Measurements from ENCODE around the gene UCN3.

The UCN3 gene

DNA sequence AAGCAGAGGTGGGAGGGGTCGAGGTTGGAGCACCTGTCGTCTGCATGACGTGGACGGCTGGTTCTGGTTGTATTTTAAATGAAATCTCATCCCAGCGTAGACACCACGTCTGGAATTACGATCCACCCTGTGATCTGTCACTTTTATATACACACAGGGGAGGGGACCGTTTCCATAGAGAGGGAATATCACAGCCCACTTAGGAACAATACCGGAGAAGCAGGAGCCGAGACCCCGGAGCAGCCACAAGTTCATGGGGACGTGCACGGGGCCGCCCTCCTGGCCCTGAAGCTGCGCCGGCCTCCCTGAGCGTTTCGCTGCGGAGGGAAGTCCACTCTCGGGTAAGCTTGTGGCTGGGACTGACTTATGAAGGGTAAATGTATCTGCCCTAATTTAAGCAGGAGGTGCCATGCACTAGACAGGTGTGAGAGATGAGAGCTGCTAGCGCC, at the start of gene UCN3:
Gene UCN3, plus strand, starts transcription at position 77 of the 449 bp plus-strand sequence. CDS start 8,755 bp downstream, outside the sequence.
- DNase-seq (ENCODE audit: low read depth in 1 of 2, low spot score in 1 of 2): no peak

DNA sequence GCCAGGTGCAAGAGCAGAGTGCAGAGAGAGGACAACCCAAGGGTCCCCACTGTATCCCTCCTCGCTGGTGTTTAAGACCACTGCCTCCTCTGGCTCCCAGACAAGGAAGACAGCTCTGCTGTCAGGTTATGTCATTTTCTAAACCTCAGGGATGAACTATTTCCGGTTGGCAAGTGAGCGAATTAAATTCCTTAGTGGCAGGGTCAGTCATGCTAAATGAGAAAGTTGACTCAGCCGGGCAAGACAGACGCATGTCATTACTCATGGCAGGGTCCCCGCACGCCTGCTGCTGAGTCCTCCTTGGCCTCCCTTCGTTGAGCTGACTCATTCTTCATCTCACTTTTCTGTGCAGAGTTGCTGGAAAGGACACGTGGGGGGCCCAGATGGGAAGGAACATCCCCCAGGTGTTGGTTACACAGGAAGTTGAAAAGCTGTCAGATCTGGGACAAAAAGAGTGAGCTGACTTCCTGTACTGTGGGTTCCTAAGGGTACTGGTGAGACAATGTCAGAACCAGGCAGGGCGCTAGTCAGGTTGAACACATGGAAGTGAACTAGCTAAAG, 47.1 kb upstream of the UCN3 start:
- DNase-seq (ENCODE audit: low read depth in 1 of 2, low spot score in 1 of 2): peak; percentile 32 to 81

DNA sequence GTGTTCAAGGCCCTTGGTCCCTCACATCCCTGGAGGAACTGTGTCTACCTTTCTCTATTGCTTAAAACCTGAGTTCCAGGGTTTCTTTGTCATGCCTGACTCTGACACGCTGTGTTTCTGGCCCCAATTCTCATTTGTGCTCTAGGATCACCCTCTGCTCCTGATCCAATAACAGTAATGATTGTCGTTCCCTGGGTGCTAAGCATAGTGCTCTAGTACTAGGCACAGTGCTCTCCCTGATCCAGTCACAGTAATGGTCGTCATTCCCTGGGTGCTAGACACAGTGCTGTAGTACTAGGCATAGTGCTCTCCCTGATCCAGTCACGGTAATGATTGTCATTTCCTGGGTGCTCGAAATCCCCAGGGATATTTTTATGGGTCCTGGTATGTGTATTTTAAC, 46.6 kb upstream of the UCN3 start:
- DNase-seq (ENCODE audit: low read depth in 1 of 2, low spot score in 1 of 2): no peak

- no peak for DNase-seq (ENCODE audit: low read depth in 1 of 2, low spot score in 1 of 2)
Observed at GRCh38 chr10:5319863-5320262, 44.9 kb upstream of the UCN3 start.

DNA sequence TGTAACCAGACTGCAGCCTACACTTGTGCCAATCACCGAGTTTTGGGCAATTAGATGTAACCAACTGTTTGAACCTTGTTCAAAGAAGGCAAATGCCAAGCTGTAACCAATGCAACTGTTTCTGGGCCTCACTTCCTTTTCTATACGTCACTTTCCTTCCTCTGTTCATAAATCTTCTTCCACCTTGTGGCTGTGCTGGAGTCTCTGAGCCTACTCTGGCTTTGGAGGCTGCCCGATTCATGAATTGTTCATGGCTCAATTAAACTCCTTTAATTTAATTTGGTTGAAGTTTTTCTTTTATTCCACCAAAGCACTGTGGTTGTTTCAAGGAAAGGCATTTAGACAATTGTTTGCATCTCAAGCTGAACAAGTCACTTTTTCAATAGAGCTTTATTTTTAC, 43.5 kb upstream of the UCN3 start:
- DNase-seq (ENCODE audit: low read depth in 1 of 2, low spot score in 1 of 2): no peak

DNA sequence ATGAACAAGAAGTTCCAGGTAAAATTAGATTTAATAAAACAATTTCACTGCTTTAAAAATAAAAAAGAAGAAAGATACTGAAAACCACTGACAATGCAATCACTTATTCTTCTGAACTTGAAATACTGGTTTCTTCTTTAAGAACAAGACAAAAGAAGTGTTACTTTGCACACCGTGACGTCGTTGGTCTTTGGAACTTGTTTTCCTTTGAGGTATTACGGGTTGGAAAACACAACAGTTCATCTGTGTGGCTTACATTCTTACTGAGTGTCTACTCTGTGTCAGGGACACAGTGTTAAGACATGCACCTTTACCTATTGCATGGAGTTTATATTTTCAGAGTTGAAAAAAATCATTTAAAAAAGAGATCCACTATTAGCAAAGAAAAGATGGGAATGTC, 41.3 kb upstream of the UCN3 start:
- no peak for DNase-seq (ENCODE audit: low read depth in 1 of 2, low spot score in 1 of 2)

DNA sequence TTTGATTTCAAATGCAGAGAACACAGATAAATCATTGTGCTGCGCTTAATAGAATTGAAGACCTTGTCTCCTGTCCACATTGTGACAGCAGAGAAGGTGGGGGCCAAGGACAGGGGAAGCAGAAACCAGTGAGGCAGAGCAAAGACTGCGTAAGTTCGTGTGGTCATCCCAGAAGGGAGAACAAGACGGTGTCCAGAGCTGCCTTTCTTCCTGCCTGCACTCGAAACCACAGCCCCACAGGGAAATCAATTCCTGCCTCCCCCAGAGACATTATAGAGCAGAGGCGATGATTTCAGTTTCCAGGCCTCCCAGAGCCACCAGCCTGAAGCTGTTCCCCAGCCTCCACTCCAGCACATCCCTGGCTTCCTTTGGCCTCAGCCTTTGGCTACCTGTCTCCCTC, 39.7 kb upstream of the UCN3 start:
- no peak for DNase-seq (ENCODE audit: low read depth in 1 of 2, low spot score in 1 of 2)

DNA sequence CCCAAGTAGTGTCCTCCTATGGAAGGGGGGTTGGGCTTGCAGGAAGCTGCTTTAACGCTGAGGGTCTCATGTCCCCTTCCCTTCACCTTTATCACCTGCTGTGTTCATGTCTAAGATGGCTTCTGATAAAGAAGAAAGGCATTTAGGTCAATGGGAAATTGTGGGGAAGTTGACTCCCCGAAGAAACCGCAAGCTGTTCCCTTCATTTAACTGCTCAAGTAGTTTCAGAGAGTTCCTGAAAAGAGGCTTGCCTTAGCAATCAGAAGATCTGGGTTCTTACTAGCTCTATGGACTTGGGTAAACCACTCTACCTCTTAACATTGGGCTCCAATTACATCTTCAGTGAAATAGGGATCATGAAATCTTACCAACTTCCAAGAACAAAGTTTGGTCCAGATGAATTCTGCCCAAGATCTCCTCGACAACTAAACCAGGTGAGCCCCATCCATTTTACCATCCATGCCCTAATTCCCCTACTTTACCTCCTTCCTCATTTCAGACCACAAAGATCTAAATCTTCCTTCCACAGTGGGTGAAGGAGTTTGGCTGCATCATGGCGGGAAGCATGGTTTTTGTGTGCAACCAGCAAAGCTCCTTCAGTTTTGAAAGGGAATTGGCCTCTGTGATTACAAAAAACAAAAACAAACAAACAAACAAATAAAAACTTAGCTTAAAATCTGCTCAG, 30.4 kb upstream of the UCN3 start:
- DNase-seq (ENCODE audit: low read depth in 1 of 2, low spot score in 1 of 2): no peak

DNA sequence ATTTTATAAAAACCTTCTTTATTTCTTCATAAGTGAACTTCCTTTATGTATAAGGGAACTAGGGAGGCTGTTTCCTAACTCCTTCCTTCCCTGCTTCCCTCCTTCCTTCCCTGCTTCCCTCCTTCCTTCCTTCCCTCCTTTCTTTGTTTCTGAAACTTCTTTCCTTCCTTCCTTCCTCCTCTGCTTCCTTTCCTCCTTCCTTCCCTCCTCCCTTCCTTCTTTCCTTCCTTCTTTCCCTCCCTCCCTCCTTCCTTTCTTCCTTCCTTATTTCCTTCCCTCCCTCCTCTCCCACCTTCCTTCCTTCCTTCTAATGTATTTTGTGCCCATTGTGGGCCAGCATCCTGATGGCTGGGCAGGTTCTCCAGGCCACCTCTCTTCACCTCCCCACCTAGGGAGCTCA, 26.8 kb upstream of the UCN3 start:
- no peak for DNase-seq (ENCODE audit: low read depth in 1 of 2, low spot score in 1 of 2)

DNA sequence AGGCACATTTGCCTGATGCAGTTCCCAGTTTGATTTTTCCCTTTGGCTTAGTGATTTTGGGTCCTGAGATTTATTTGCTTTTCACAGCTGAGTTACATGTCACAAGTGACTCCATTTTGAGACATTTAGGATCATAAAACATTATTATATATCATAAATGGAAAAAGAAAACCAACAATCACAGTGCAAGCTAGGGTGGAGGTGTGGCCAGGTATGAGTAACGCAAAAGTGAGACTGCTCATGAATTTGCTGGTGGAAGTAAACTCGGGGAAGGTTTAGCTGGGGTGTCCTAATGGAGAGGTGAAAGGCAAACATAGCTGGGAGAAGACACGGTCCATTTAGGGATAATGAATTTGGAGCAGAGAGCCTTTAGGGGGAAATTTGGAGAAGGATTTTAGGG, 21.7 kb upstream of the UCN3 start:
- no peak for DNase-seq (ENCODE audit: low read depth in 1 of 2, low spot score in 1 of 2)

GRCh38 chr10:5343561-5343960, 21.2 kb upstream of the UCN3 start:
- no peak for DNase-seq (ENCODE audit: low read depth in 1 of 2, low spot score in 1 of 2)

- DNase-seq (ENCODE audit: low read depth in 1 of 2, low spot score in 1 of 2): no peak
Observed at GRCh38 chr10:5343979-5344378, 20.8 kb upstream of the UCN3 start.

DNA sequence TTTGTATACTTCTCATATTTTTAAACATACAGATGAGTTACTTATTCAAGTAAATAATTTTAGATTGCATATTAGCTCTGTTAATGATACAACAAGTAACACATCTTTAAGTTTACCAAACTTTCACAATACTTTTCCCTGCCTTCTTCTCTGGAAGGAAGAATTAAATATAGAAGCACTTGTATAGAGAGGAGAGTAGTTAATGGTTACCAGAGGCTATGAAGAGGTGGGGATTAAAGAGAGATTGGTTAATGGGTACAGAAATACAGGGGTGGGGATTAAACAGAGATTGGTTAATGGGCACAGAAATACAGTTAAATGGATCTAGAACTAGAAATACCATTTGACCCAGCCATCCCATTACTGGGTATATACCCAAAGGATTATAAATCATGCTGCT, 20.0 kb upstream of the UCN3 start:
- DNase-seq (ENCODE audit: low read depth in 1 of 2, low spot score in 1 of 2): no peak

DNA sequence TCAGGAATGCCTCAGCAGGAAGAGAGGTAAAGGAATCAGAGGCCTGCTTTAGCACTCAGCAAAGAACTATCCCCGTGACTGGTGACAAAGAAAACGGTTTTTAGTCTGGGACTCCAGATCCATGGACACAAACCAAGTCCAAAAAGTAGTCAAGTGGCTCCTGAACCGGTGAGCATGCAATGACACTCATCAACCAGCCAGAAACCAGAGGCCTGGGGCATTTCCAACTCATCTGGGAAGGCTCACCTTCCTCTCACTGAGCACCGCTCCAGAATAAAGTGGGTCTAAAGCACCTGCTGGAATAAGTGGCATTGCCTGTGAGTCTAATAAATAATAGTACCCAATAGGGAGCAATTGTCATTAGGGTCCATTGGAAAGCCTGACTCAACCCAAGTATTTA, 17.9 kb upstream of the UCN3 start:
- no peak for DNase-seq (ENCODE audit: low read depth in 1 of 2, low spot score in 1 of 2)

GRCh38 chr10:5349362-5349761, 15.4 kb upstream of the UCN3 start:
- no peak for DNase-seq (ENCODE audit: low read depth in 1 of 2, low spot score in 1 of 2)

DNA sequence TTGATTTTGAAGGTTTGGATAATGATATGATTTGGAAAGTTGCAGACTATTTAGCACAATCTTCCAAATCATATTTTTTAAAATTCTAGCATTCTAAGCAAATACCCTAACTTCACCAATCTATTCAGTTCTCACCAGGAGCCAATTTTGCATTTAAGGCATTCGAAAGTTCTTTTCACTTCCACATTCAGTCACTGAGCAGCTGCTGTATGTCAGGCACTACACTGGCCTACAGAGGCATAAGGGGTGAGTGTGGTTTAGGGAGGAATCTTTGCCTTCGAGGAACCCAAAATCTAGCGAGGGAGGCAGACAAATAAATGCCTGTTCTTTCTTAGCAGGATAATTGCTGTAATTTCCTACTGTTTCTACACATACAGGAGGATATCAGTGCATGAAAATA, 10.7 kb upstream of the UCN3 start:
- DNase-seq (ENCODE audit: low read depth in 1 of 2, low spot score in 1 of 2): no peak

DNA sequence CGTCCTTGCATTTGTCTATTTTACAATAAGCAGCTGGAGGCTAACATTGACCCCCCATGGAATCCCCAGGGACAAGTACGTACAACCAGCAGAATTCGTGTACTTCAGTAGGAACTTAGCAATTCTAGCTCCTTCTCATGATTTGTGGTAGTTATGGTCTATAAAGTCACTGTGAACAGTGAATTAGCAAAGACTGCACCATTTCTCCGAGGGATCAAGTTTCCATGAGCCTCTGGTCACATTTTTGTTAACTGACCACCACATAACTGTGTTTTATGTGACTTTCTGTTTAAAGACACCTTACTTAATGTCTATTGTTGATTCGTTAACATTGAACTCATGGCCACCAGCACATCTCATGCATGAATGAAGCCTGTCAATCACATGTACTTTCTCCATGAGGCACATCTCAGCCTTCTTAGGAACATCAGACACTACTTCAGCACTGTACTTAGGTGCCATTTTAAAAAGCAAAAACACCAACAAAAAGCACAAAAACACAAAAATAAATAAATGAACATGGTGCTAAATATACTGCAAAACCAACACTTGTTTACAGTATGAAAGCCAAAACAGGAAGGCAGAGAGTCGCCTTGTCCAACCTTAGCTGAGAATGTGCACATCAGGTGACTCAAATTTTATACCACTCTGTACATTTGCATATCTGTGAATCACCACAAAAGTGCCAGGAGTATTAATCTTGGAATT, 9.0 kb upstream of the UCN3 start:
- no peak for DNase-seq (ENCODE audit: low read depth in 1 of 2, low spot score in 1 of 2)

DNA sequence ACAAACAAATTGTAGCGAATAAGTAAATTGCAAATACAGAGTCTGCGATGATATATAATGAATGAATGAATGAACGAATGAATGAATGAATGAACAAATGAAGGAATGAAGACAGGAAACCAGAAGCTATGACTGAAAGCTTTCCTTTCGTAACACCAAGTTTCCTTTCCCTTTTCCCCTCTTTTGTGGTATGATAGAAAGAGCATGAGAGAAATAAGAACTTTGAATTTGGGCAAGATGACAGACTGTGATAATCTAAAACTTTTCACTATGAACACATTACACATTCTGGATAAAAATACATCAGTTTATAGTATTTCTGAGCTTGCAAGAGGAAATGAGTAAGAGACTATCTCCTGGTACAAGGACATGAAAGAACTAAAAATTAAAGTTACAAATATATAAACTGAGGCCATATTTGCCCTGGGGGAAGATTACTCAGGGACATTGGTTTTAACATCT, 8.4 kb upstream of the UCN3 start:
- DNase-seq (ENCODE audit: low read depth in 1 of 2, low spot score in 1 of 2): no peak

DNA sequence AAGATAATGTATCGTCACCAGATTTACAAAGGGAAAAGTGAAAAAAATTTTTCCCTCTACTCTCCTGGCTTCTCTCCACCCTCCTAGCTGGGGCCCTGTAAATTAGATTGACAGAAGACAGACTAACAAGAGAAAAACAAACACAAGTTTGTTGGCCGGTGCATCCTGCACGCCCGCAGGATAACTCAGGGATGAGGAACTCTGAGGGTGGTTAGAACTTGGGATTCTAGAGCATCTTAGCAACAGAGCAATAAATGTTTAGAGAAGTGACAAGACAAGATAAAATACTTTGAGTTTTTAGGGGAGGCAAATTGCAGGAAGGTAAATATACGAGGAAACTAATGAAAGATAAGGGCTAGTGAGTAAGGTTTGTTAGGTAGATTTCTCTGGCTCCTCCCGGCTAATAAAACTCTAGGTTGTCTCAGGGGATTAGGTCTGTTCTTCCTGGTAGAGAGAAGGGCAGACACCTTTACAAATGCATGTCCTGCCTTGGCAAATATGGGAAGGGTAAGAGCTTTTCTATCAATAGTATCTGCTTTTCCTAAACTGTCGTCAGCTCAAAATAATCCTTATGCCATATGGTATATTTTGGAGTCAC, 4.3 kb upstream of the UCN3 start:
- no peak for DNase-seq (ENCODE audit: low read depth in 1 of 2, low spot score in 1 of 2)

- DNase-seq (ENCODE audit: low read depth in 1 of 2, low spot score in 1 of 2): no peak
Observed at GRCh38 chr10:5361966-5362365, 2.8 kb upstream of the UCN3 start.

DNA sequence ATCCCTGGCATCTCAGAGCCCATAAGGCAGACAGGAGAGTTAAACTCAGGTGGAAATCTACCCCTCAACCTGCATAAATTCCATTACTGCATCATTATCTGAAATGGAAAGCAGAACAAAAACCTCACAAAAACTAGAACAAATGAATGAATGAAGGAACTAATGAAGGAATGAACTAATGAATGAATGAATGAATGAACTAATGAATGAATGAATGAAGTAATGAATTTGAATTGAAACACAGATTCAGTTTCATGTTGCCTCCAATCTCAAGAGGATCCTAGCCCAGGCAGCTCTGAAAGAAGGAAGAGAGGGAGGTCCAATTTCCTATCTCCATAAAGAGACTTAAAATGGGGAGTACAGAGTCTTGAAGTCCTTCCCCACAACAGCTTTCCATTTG, 1.9 kb upstream of the UCN3 start:
- no peak for DNase-seq (ENCODE audit: low read depth in 1 of 2, low spot score in 1 of 2)

GRCh38 chr10:5364374-5364773, 392 bp upstream of the UCN3 start:
- DNase-seq (ENCODE audit: low read depth in 1 of 2, low spot score in 1 of 2): no peak

Measured in activated CD4-positive, alpha-beta T cell treated with anti-CD3 and anti-CD28 coated beads, Interleukin-2, amount 50 U/mL, for 24 hours (primary cell).